ENCODE results near the gene PRR35.

DNA sequence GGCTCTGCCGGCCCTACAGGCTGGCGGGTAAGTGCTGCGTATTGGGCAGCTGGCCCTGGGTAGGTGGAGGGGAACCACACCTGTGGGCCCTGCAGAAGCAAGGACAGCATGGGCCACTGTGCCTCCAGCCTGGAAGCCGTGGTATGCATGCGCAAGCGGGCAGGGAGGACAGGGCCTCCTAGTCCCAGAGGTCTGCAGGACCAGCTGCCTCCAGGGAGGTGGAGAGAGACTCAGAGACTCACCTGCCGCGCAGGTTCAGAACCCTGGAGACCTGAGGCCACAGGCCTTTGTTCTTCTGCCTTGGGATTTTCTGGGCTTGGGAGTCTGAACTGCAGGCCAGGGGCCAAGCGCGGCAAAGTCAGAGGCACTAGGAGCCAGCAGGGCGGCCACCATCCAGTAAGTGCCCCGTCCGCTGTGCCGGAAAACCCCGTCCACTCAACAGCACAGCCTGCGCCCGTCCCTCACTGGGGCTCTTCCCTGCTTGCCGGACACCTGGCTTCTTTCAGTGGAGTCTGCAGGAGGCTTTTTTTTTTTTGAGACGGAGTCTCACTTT lies 20.8 kb downstream of the PRR35 start:
- TF ChIP-seq, protein P1, sequence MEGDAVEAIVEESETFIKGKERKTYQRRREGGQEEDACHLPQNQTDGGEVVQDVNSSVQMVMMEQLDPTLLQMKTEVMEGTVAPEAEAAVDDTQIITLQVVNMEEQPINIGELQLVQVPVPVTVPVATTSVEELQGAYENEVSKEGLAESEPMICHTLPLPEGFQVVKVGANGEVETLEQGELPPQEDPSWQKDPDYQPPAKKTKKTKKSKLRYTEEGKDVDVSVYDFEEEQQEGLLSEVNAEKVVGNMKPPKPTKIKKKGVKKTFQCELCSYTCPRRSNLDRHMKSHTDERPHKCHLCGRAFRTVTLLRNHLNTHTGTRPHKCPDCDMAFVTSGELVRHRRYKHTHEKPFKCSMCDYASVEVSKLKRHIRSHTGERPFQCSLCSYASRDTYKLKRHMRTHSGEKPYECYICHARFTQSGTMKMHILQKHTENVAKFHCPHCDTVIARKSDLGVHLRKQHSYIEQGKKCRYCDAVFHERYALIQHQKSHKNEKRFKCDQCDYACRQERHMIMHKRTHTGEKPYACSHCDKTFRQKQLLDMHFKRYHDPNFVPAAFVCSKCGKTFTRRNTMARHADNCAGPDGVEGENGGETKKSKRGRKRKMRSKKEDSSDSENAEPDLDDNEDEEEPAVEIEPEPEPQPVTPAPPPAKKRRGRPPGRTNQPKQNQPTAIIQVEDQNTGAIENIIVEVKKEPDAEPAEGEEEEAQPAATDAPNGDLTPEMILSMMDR (IDR thresholded peaks at IDR 0.05) = no peak
- TF ChIP-seq EP300 (IDR thresholded peaks at IDR 0.05) = no peak
- no peak for TF ChIP-seq POLR2AphosphoS5 (IDR thresholded peaks at IDR 0.05)
- TF ChIP-seq POLR2A (IDR thresholded peaks at IDR 0.05) = no peak

All from stomach (tissue), 4 donors.